HG02852 (cell line): ENCODE results near the gene MDN1.
"Not testable (repeated sequence)": the region's sequence is repeated elsewhere in the genome, so short reads cannot be mapped to it uniquely, and the experiment has no call there.

Experiments used
- ATAC-seq: cut with Tn5 transposase; IDR thresholded peaks from one replicate; pipeline ENCODE4 v1.9.1; 2021; ENCODE audit warnings: mild to moderate bottlenecking, moderate library complexity; ENCODE audit not compliant: unreplicated experiment

Gene MDN1

GRCh38 chr6:89662659-89663223 lies 156.9 kb downstream of the MDN1 start:
- ATAC-seq = no peak

- ATAC-seq = no peak
Measured at GRCh38 chr6:89661559-89661958, 158.0 kb downstream of the MDN1 start.

GRCh38 chr6:89660981-89661380 lies 158.6 kb downstream of the MDN1 start:
- ATAC-seq = no peak

- no peak for ATAC-seq
Measured at GRCh38 chr6:89657445-89658158, 162.0 kb downstream of the MDN1 start.

- no peak for ATAC-seq
Measured at GRCh38 chr6:89655122-89655521, 164.5 kb downstream of the MDN1 start.

GRCh38 chr6:89650579-89650978 lies 169.0 kb downstream of the MDN1 start:
- ATAC-seq = no peak

- ATAC-seq = no peak
Measured at GRCh38 chr6:89649682-89650081, 169.9 kb downstream of the MDN1 start.

- no peak for ATAC-seq
Measured at GRCh38 chr6:89644864-89645263, 174.7 kb downstream of the MDN1 start.

- ATAC-seq = no peak
Measured at GRCh38 chr6:89643406-89643805, 176.2 kb downstream of the MDN1 start.

GRCh38 chr6:89642956-89643355 lies 176.6 kb downstream of the MDN1 start:
- ATAC-seq = no peak

GRCh38 chr6:89641581-89641980 lies 178.0 kb downstream of the MDN1 start:
- ATAC-seq = not testable (repeated sequence)

GRCh38 chr6:89640804-89641203 lies 178.8 kb downstream of the MDN1 start:
- no peak for ATAC-seq

GRCh38 chr6:89638320-89639195 lies 181.0 kb downstream of the MDN1 start, which contains the start of gene LYRM2:
Gene LYRM2 (minus strand): TSS chr6:89638747. CDS start chr6:89638716, 31 bp downstream.
- peak; percentile 99 for ATAC-seq

GRCh38 chr6:89637960-89638319 lies 181.7 kb downstream of the MDN1 start:
- no peak for ATAC-seq

GRCh38 chr6:89636412-89636811 lies 183.2 kb downstream of the MDN1 start:
- not testable (repeated sequence) for ATAC-seq

GRCh38 chr6:89630488-89630887 lies 189.1 kb downstream of the MDN1 start:
- ATAC-seq = no peak

GRCh38 chr6:89623749-89624148 lies 195.8 kb downstream of the MDN1 start:
- no peak for ATAC-seq

- no peak for ATAC-seq
Measured at GRCh38 chr6:89619567-89619966, 200.0 kb downstream of the MDN1 start.

- no peak for ATAC-seq
Measured at GRCh38 chr6:89618026-89618425, 201.6 kb downstream of the MDN1 start.

GRCh38 chr6:89616531-89616930 lies 203.1 kb downstream of the MDN1 start:
- no peak for ATAC-seq

- ATAC-seq = no peak
Measured at GRCh38 chr6:89615882-89616281, 203.7 kb downstream of the MDN1 start.

GRCh38 chr6:89613790-89614189 lies 205.8 kb downstream of the MDN1 start:
- ATAC-seq = no peak
